ENCODE data around the gene TRAF3IP1.

TRAF3IP1 gene

DNA sequence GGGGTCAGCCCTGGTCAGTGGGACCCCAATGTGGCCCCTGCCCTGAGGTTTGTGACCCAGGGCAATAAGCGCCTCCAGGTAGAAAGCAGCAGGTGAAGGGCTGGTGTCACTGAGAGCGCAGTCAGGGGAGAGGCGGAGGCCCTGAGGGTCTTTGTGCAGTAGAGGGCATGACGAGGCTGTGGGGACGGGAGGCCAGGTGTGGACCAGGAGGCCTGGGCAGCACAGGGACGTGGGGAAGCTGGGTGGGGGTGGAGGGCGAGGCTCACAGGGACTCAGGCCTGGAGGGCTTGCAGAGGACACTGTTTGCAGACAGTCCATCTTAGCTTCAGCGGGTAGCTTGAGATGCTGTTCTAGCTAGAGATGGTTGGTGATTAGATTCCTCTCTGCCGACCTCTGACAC, 32.0 kb downstream of the TRAF3IP1 start:
- H3K9me3 ChIP-seq (ENCODE audit: severe bottlenecking), result no peaks in the 10 kb centered on the region
- no peak overlapping the region for H3K4me3 ChIP-seq (ENCODE audit: low read depth, low read length)
- no peak overlapping the region for H3K27ac ChIP-seq
- DNase-seq, result no peak
- no peaks in the 10 kb centered on the region for H3K27me3 ChIP-seq (ENCODE audit: insufficient read depth, low read depth, severe bottlenecking)
- peaks cover 13% of the 10 kb centered on the region for H3K36me3 ChIP-seq
- no peak for TF ChIP-seq CTCF (IDR thresholded peaks at IDR 0.05; ENCODE audit: low read depth, low read length)

GRCh38 chr2:238358769-238359168, 38.5 kb downstream of the TRAF3IP1 start:
- TF ChIP-seq CTCF (IDR thresholded peaks at IDR 0.05; ENCODE audit: low read depth, low read length), result no peak
- Histone ChIP-seq H3K27ac (no peak overlapping the region), H3K9me3 (ENCODE audit: severe bottlenecking) (no peaks in the 10 kb centered on the region), H3K4me3 (ENCODE audit: low read depth, low read length) (no peak overlapping the region), H3K27me3 (ENCODE audit: insufficient read depth, low read depth, severe bottlenecking) (no peaks in the 10 kb centered on the region), H3K36me3 (peaks cover 12% of the 10 kb centered on the region)
- DNase-seq, result no peak

- Histone ChIP-seq H3K9me3 (ENCODE audit: severe bottlenecking) (no peaks in the 10 kb centered on the region), H3K27ac (no peak overlapping the region), H3K36me3 (peaks cover 12% of the 10 kb centered on the region), H3K4me3 (ENCODE audit: low read depth, low read length) (no peak overlapping the region), H3K27me3 (ENCODE audit: insufficient read depth, low read depth, severe bottlenecking) (no peaks in the 10 kb centered on the region)
- TF ChIP-seq CTCF (IDR thresholded peaks at IDR 0.05; ENCODE audit: low read depth, low read length), result no peak
- DNase-seq, result no peak
Observed at GRCh38 chr2:238359403-238359802, 39.1 kb downstream of the TRAF3IP1 start.

GRCh38 chr2:238361877-238362276, 41.6 kb downstream of the TRAF3IP1 start:
- no peak for TF ChIP-seq CTCF (IDR thresholded peaks at IDR 0.05; ENCODE audit: low read depth, low read length)
- DNase-seq, result no peak
- no peaks in the 10 kb centered on the region for H3K27me3 ChIP-seq (ENCODE audit: insufficient read depth, low read depth, severe bottlenecking)
- peaks cover 11% of the 10 kb centered on the region for H3K36me3 ChIP-seq
- no peak overlapping the region for H3K27ac ChIP-seq
- H3K4me3 ChIP-seq (ENCODE audit: low read depth, low read length), result no peak overlapping the region
- no peaks in the 10 kb centered on the region for H3K9me3 ChIP-seq (ENCODE audit: severe bottlenecking)

DNA sequence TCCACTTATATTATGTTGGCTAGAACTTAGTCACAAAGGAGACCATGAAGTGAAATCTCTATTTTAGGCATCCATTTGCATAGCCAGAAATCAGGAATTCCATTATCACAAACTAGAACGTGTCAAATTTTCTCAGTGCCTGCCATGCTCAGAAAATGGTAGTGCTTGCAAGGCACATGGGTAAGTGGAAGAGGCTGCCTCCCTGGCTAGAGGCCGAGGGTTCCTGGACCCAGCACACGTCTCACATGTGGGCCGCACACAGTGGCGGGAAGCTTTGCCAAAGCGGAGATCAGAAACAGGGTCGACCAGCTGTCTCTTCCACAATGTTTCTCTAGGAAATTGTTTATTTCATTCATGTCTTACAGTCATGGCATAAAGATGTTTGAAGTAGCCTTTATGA, 42.3 kb downstream of the TRAF3IP1 start:
- DNase-seq, result no peak
- Histone ChIP-seq H3K27ac (no peak overlapping the region), H3K27me3 (ENCODE audit: insufficient read depth, low read depth, severe bottlenecking) (no peaks in the 10 kb centered on the region), H3K36me3 (peaks cover 9% of the 10 kb centered on the region), H3K4me3 (ENCODE audit: low read depth, low read length) (no peak overlapping the region), H3K9me3 (ENCODE audit: severe bottlenecking) (no peaks in the 10 kb centered on the region)
- no peak for TF ChIP-seq CTCF (IDR thresholded peaks at IDR 0.05; ENCODE audit: low read depth, low read length)

- DNase-seq, result peak; percentile 36
- no peak for TF ChIP-seq CTCF (IDR thresholded peaks at IDR 0.05; ENCODE audit: low read depth, low read length)
- Histone ChIP-seq H3K27ac (no peak overlapping the region), H3K36me3 (no peaks in the 10 kb centered on the region), H3K9me3 (ENCODE audit: severe bottlenecking) (no peaks in the 10 kb centered on the region), H3K4me3 (ENCODE audit: low read depth, low read length) (no peak overlapping the region), H3K27me3 (ENCODE audit: insufficient read depth, low read depth, severe bottlenecking) (no peaks in the 10 kb centered on the region)
Observed at GRCh38 chr2:238369591-238370040, 49.3 kb downstream of the TRAF3IP1 start.

Data from WERI-Rb-1 (cell line).